Common myeloid progenitor, CD34-positive (primary cell): ENCODE results near the gene ZBTB22.

ENCODE experiments used
- CTCF ChIA-PET: fragments of 350-600 bp; sonication (Branson Sonifier 250); formaldehyde crosslinking; loops from one replicate; lab custom pipeline; 2021; ENCODE audit warnings: antibody characterized with exemption; lab: Charles Lee
- POLR2A ChIA-PET: fragments of 350-600 bp; sonication (Branson Sonifier 250); formaldehyde crosslinking; loops from one replicate; lab custom pipeline; 2021; ENCODE audit warnings: antibody characterized with exemption; lab: Charles Lee
- DNase-seq, 3 donors: peaks; one replicate each; pipeline versions ENCODE4 v3.0.0 to v3.0.0-alpha.2; 2013
- H3K27ac ChIP-seq, 2 experiments: 1 replicate in 1 of 2; 2 replicates in 1 of 2; pipeline ENCODE4 v1.7.0; 2013; ENCODE audit warnings: inconsistent platforms in 2 of 2, low read length in 2 of 2, mild to moderate bottlenecking in 2 of 2, low read depth in 1 of 2, moderate library complexity in 1 of 2; ENCODE audit not compliant: severe bottlenecking in 2 of 2, insufficient read depth in 1 of 2, poor library complexity in 1 of 2
- H3K27me3 ChIP-seq, 5 experiments: replicated peaks in 2 of 5; 1 replicate in 3 of 5; 2 replicates in 2 of 5; pipeline versions ENCODE4 v1.6.1 to v1.7.0; 2013; ENCODE audit warnings: low read length in 4 of 5, mild to moderate bottlenecking in 2 of 5, moderate library complexity in 2 of 5, inconsistent platforms in 1 of 5; ENCODE audit not compliant: insufficient read depth in 5 of 5, control insufficient read depth in 4 of 5
- H3K36me3 ChIP-seq, 4 experiments: 1 replicate in 2 of 4; 2 replicates in 2 of 4; pipeline versions ENCODE4 v1.6.1 to v1.7.0; 2013; ENCODE audit warnings: low read length in 3 of 4, control low read depth in 1 of 4, mild to moderate bottlenecking in 1 of 4; ENCODE audit not compliant: control insufficient read depth in 4 of 4, insufficient read depth in 4 of 4
- H3K4me1 ChIP-seq, 4 experiments: 1 replicate in 3 of 4; 2 replicates in 1 of 4; pipeline versions ENCODE4 v1.6.1 to v1.7.1; 2013; ENCODE audit warnings: low read length in 3 of 4, mild to moderate bottlenecking in 3 of 4, control low read depth in 1 of 4, inconsistent platforms in 1 of 4, moderate library complexity in 1 of 4; ENCODE audit not compliant: control insufficient read depth in 4 of 4, insufficient read depth in 4 of 4; ENCODE audit errors: control extremely low read depth in 1 of 4
- H3K4me3 ChIP-seq, 7 experiments: 1 replicate in 4 of 7; 2 replicates in 3 of 7; pipeline versions ENCODE4 v1.5.1 to v1.7.0; 2013; ENCODE audit warnings: mild to moderate bottlenecking in 7 of 7, low read length in 6 of 7, moderate library complexity in 6 of 7, inconsistent platforms in 2 of 7, low read depth in 2 of 7, control low read depth in 1 of 7; ENCODE audit not compliant: insufficient read depth in 4 of 7, control insufficient read depth in 1 of 7; ENCODE audit errors: extremely low read depth in 1 of 7
- H3K9me3 ChIP-seq, 5 experiments: 1 replicate in 4 of 5; 2 replicates in 1 of 5; pipeline versions ENCODE4 v1.6.1 to v1.7.1; 2013; ENCODE audit warnings: low read length in 4 of 5, mild to moderate bottlenecking in 2 of 5, inconsistent platforms in 1 of 5, low read depth in 1 of 5, moderate library complexity in 1 of 5; ENCODE audit not compliant: control insufficient read depth in 4 of 5, insufficient read depth in 2 of 5; ENCODE audit errors: control extremely low read depth in 1 of 5
- WGBS: methylation state at CpG from one replicate; pipeline ENCODE4 v1.1.5; 2013; ENCODE audit not compliant: insufficient coverage; 5-methylcytosine and 5-hydroxymethylcytosine counted together

The ZBTB22 gene

GRCh38 chr6:33304216-33304615, 13.3 kb downstream of the ZBTB22 start:
- Histone ChIP-seq H3K27ac (no peak overlapping the region), H3K4me1 (peaks cover 0 to 16% (median 13%) of the 10 kb centered on the region in 4 experiments), H3K9me3 (no peaks in the 10 kb centered on the region), H3K27me3 (no peaks in the 10 kb centered on the region), H3K36me3 (peaks cover 15 to 64% (median 44%) of the 10 kb centered on the region in 4 experiments), H3K4me3 (no peak overlapping the region)
- WGBS, result 97% methylated on average over 16 of the region's 16 CpGs
- POLR2A ChIA-PET, result no interaction called here
- CTCF ChIA-PET, result interaction anchor here (2.1 kb wide), 1 partner anchor 14 kb away, joined by 6 read pairs; the partner anchor contains the start of gene PFDN6
- DNase-seq, result no peak

- no peak for DNase-seq
- Histone ChIP-seq H3K27ac (no peak overlapping the region), H3K27me3 (no peaks in the 10 kb centered on the region), H3K4me1 (peaks cover 0 to 30% (median 26%) of the 10 kb centered on the region in 4 experiments), H3K9me3 (no peaks in the 10 kb centered on the region), H3K4me3 (no peak overlapping the region), H3K36me3 (peaks cover 13 to 51% (median 38%) of the 10 kb centered on the region in 4 experiments)
- ChIA-PET POLR2A (no interaction called here), CTCF (interaction anchor here (1.1 to 2.4 kb wide), 4 partner anchors 10 to 117 kb away, joined by 3 to 19 read pairs (median 8); partner anchors contain the start of gene B3GALT4)
- no CpG with 5 or more reads among the region's 3 CpGs for WGBS
Observed at GRCh38 chr6:33301877-33302276, 15.7 kb downstream of the ZBTB22 start.

- CTCF ChIA-PET, result interaction anchor here (0.8 to 5.8 kb wide), 13 partner anchors 10 to 130 kb away, joined by 3 to 96 read pairs (median 4); partner anchors contain the start of genes B3GALT4, PFDN6, RPS18 and TAPBP
- no peaks in the 10 kb centered on the region for H3K9me3 ChIP-seq
- DNase-seq, result peak; percentile 92 to 97 (median 97)
- peaks cover 11 to 50% (median 39%) of the 10 kb centered on the region in 4 experiments for H3K36me3 ChIP-seq
- H3K4me1 ChIP-seq, result peaks cover 0 to 31% (median 27%) of the 10 kb centered on the region in 4 experiments
- WGBS, result 0% methylated on average over 45 of the region's 54 CpGs
- POLR2A ChIA-PET, result interaction anchor here (1.0 to 2.0 kb wide), 10 partner anchors 8 to 50 kb away, joined by 3 to 18 read pairs (median 6); partner anchors contain the start of genes B3GALT4, PFDN6, RPS18 and TAPBP
- H3K27me3 ChIP-seq, result no peaks in the 10 kb centered on the region
- peak overlapping the region; percentile 81 to 93 for H3K27ac ChIP-seq
- peak overlapping the region; percentile 62 to 94 (median 87) for H3K4me3 ChIP-seq
Observed at GRCh38 chr6:33299237-33299944, 18.2 kb downstream of the ZBTB22 start.

GRCh38 chr6:33298773-33299236, 18.7 kb downstream of the ZBTB22 start, which contains the start of gene RGL2:
Gene RGL2 (minus strand): TSS chr6:33298942. CDS start chr6:33298610, 332 bp downstream.
- WGBS, result under 1% methylated on average over 26 of the region's 34 CpGs
- POLR2A ChIA-PET, result interaction anchor here (1.0 to 2.0 kb wide), 9 partner anchors 8 to 46 kb away, joined by 3 to 18 read pairs (median 6); partner anchors contain the start of genes B3GALT4, PFDN6, RPS18 and TAPBP
- peak within 1 kb of the TSS; percentile 62 to 94 (median 87) for H3K4me3 ChIP-seq
- H3K27ac ChIP-seq, result peak within 1 kb of the TSS; percentile 81 to 93
- CTCF ChIA-PET, result interaction anchor here (0.8 to 5.8 kb wide), 9 partner anchors 10 to 128 kb away, joined by 3 to 96 read pairs (median 5); partner anchors contain the start of genes B3GALT4, PFDN6, RPS18 and TAPBP
- peaks cover 0 to 31% (median 27%) of the 10 kb centered on the region in 4 experiments for H3K4me1 ChIP-seq
- peaks cover 8 to 49% (median 38%) of the 10 kb centered on the region in 4 experiments for H3K36me3 ChIP-seq
- no peaks in the 10 kb centered on the region for H3K9me3 ChIP-seq
- H3K27me3 ChIP-seq, result no peaks in the 10 kb centered on the region
- peak in 2 of 3 donors; percentile 84 to 88 for DNase-seq

- CTCF ChIA-PET, result interaction anchor here (0.7 to 5.8 kb wide), 8 partner anchors 10 to 128 kb away, joined by 3 to 96 read pairs (median 4); partner anchors contain the start of genes B3GALT4, PFDN6, RPS18 and TAPBP
- H3K27ac ChIP-seq, result peak overlapping the region; percentile 81 to 93
- peak overlapping the region; percentile 62 to 94 (median 87) for H3K4me3 ChIP-seq
- POLR2A ChIA-PET, result interaction anchor here (0.6 to 1.9 kb wide), 9 partner anchors 9 to 46 kb away, joined by 3 to 18 read pairs (median 4); partner anchors contain the start of genes PFDN6, RPS18, TAPBP and VPS52
- H3K9me3 ChIP-seq, result no peaks in the 10 kb centered on the region
- under 1% methylated on average over 16 of the region's 42 CpGs for WGBS
- H3K4me1 ChIP-seq, result peaks cover 0 to 31% (median 27%) of the 10 kb centered on the region in 4 experiments
- H3K27me3 ChIP-seq, result no peaks in the 10 kb centered on the region
- H3K36me3 ChIP-seq, result peaks cover 8 to 49% (median 40%) of the 10 kb centered on the region in 4 experiments
- peak; percentile 69 to 78 (median 77) for DNase-seq
Observed at GRCh38 chr6:33297956-33298772, 19.4 kb downstream of the ZBTB22 start.

GRCh38 chr6:33297406-33297955, 20.1 kb downstream of the ZBTB22 start:
- ChIA-PET CTCF (interaction anchor here (1.0 to 5.8 kb wide), 3 partner anchors 9 to 18 kb away, joined by 3 to 96 read pairs (median 28); partner anchors contain the start of genes B3GALT4, PFDN6 and WDR46), POLR2A (interaction anchor here (0.6 to 2.0 kb wide), 5 partner anchors 9 to 26 kb away, joined by 3 to 4 read pairs (median 3); partner anchors contain the start of genes B3GALT4, RPS18, VPS52 and WDR46)
- Histone ChIP-seq H3K4me3 (peak overlapping the region in 6 of 7 experiments; percentile 15 to 94 (median 84)), H3K36me3 (peaks cover 9 to 52% (median 42%) of the 10 kb centered on the region in 4 experiments), H3K27ac (peak overlapping the region; percentile 40 to 93), H3K4me1 (peaks cover 0 to 31% (median 27%) of the 10 kb centered on the region in 4 experiments), H3K27me3 (no peaks in the 10 kb centered on the region), H3K9me3 (no peaks in the 10 kb centered on the region)
- 0% methylated on average over 5 of the region's 16 CpGs for WGBS
- DNase-seq, result peak in 2 of 3 donors; percentile 46 to 55
